ENCODE results near the gene CTNNB1.

Gene CTNNB1
- long read RNA-seq, donor 1, full-length matches to known transcripts = 55 of 87 reads
- long read RNA-seq, donor 1, partial matches to known transcripts = 32 of 87 reads
- long read RNA-seq, donor 1, other reads (novel, unspliced or antisense) = 0 of 87 reads
- long read RNA-seq, donor 2, transcript CTNNB1-203 (16 exons, 3,472 nt) = minor isoform, 7 of 59 reads
- long read RNA-seq, donor 2, transcript CTNNB1-201 (15 exons, 3,947 nt) = major isoform, 21 of 59 reads
- long read RNA-seq, donor 2, partial matches to known transcripts = 25 of 59 reads
- long read RNA-seq, donor 2, other reads (novel, unspliced or antisense) = 0 of 59 reads
- long read RNA-seq, donor 3, full-length matches to known transcripts = 20 of 38 reads
- long read RNA-seq, donor 3, partial matches to known transcripts = 18 of 38 reads
- long read RNA-seq, donor 3, other reads (novel, unspliced or antisense) = 0 of 38 reads
- long read RNA-seq, donor 4, full-length matches to known transcripts = 35 of 106 reads
- long read RNA-seq, donor 4, partial matches to known transcripts = 71 of 106 reads
- long read RNA-seq, donor 4, other reads (novel, unspliced or antisense) = 0 of 106 reads
- long read RNA-seq, donor 5, full-length matches to known transcripts = 51 of 105 reads
- long read RNA-seq, donor 5, partial matches to known transcripts = 54 of 105 reads
- long read RNA-seq, donor 5, other reads (novel, unspliced or antisense) = 0 of 105 reads
- long read RNA-seq, donor 6, full-length matches to known transcripts = 36 of 108 reads
- long read RNA-seq, donor 6, partial matches to known transcripts = 72 of 108 reads
- long read RNA-seq, donor 6, other reads (novel, unspliced or antisense) = 0 of 108 reads
- long read RNA-seq, donor 7, full-length matches to known transcripts = 60 of 159 reads
- long read RNA-seq, donor 7, partial matches to known transcripts = 99 of 159 reads
- long read RNA-seq, donor 7, other reads (novel, unspliced or antisense) = 0 of 159 reads
- long read RNA-seq, donor 8, full-length matches to known transcripts = 42 of 81 reads
- long read RNA-seq, donor 8, partial matches to known transcripts = 39 of 81 reads
- long read RNA-seq, donor 8, other reads (novel, unspliced or antisense) = 0 of 81 reads

- DNase-seq = peak; percentile 100
These were observed at the start of gene CTNNB1 for GRCh38 chr3:41198950-41199865. Gene CTNNB1, plus strand, starts transcription at chr3:41199505. Its CDS starts 24,564 bp downstream, at chr3:41224069.

- no peak for DNase-seq
These were observed 43.5 kb upstream of the CTNNB1 start for GRCh38 chr3:41155834-41156233.

GRCh38 chr3:41158947-41159346, 40.4 kb upstream of the CTNNB1 start:
- DNase-seq = no peak

GRCh38 chr3:41159588-41160189, 39.6 kb upstream of the CTNNB1 start:
- no peak for DNase-seq

GRCh38 chr3:41162541-41162940, 36.8 kb upstream of the CTNNB1 start:
- peak; percentile 29 for DNase-seq

- DNase-seq = peak; percentile 53
These were observed 36.3 kb upstream of the CTNNB1 start for GRCh38 chr3:41163006-41163405.

- DNase-seq = no peak
These were observed 35.9 kb upstream of the CTNNB1 start for GRCh38 chr3:41163421-41163820.

GRCh38 chr3:41164777-41165176, 34.5 kb upstream of the CTNNB1 start:
- no peak for DNase-seq

- no peak for DNase-seq
These were observed 31.4 kb upstream of the CTNNB1 start for GRCh38 chr3:41167722-41168497.

GRCh38 chr3:41169023-41169422, 30.3 kb upstream of the CTNNB1 start:
- DNase-seq = no peak

- no peak for DNase-seq
These were observed 25.1 kb upstream of the CTNNB1 start for GRCh38 chr3:41173926-41174885.

GRCh38 chr3:41175365-41175764, 23.9 kb upstream of the CTNNB1 start:
- no peak for DNase-seq

- DNase-seq = no peak
These were observed 22.7 kb upstream of the CTNNB1 start for GRCh38 chr3:41176596-41176995.

GRCh38 chr3:41178576-41178975, 20.7 kb upstream of the CTNNB1 start:
- no peak for DNase-seq

GRCh38 chr3:41180396-41180795, 18.9 kb upstream of the CTNNB1 start:
- DNase-seq = no peak

GRCh38 chr3:41182504-41183059, 16.7 kb upstream of the CTNNB1 start:
- no peak for DNase-seq

GRCh38 chr3:41184394-41184793, 14.9 kb upstream of the CTNNB1 start:
- no peak for DNase-seq

GRCh38 chr3:41186297-41186696, 13.0 kb upstream of the CTNNB1 start:
- DNase-seq = no peak

GRCh38 chr3:41188306-41188705, 11.0 kb upstream of the CTNNB1 start:
- no peak for DNase-seq
